Measurements from ENCODE around the gene OR51D1.

DNA sequence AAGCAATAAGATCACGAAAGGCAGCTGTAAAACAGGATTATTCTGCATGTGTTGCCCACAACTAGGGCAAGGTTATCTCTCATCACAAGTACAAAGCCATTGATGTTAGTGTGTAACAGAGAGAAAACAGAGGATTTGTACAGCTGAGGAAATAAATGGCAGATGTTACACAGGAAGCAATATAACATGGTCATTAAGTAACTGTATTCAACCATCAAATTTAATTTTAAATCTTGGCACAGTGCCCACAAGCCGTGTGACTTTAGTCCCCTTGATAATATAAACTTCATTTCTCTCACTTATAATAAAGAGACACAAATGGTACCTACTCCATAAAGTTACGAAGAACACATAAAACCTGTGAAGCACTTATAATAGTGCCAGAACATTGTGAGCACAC, 43.1 kb downstream of the OR51D1 start:
- TF ChIP-seq, protein P1, sequence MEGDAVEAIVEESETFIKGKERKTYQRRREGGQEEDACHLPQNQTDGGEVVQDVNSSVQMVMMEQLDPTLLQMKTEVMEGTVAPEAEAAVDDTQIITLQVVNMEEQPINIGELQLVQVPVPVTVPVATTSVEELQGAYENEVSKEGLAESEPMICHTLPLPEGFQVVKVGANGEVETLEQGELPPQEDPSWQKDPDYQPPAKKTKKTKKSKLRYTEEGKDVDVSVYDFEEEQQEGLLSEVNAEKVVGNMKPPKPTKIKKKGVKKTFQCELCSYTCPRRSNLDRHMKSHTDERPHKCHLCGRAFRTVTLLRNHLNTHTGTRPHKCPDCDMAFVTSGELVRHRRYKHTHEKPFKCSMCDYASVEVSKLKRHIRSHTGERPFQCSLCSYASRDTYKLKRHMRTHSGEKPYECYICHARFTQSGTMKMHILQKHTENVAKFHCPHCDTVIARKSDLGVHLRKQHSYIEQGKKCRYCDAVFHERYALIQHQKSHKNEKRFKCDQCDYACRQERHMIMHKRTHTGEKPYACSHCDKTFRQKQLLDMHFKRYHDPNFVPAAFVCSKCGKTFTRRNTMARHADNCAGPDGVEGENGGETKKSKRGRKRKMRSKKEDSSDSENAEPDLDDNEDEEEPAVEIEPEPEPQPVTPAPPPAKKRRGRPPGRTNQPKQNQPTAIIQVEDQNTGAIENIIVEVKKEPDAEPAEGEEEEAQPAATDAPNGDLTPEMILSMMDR (IDR thresholded peaks at IDR 0.05) = no peak
- TF ChIP-seq POLR2AphosphoS5 (IDR thresholded peaks at IDR 0.05) (no peak), POLR2A (IDR thresholded peaks at IDR 0.05) (no peak), EP300 (IDR thresholded peaks at IDR 0.05) (no peak)

Measured in suprapubic skin (tissue), 4 donors.